ENCODE results near the gene KCNK17.

- no peak for TF ChIP-seq CTCF (IDR thresholded peaks at IDR 0.05; ENCODE audit: insufficient read depth, low read length, poor library complexity, severe bottlenecking)
- no peak for TF ChIP-seq EZH2phosphoT487 (conservative IDR thresholded peaks at IDR 0.05; ENCODE audit: low read length)
Measured at GRCh38 chr6:39330057-39330456, 15.8 kb upstream of the KCNK17 start.
